HCT116 (cell line): ENCODE results near the gene FAM131C.

ENCODE experiments used
- CTCF ChIP-seq, 3 experiments: fragments of 200-600 bp in 1 of 3; sonication (generic) in 1 of 3; IDR thresholded peaks in 2 of 3; conservative IDR thresholded peaks in 1 of 3; 2 replicates each; pipeline ENCODE4 v1.5.1; 2012 to 2017; ENCODE audit warnings: low read depth in 2 of 3, low read length in 2 of 3, antibody characterized with exemption in 1 of 3, borderline replicate concordance in 1 of 3, control low read depth in 1 of 3, mild to moderate bottlenecking in 1 of 3, mixed read lengths in 1 of 3, mixed run types in 1 of 3, moderate library complexity in 1 of 3; ENCODE audit not compliant: insufficient read depth in 1 of 3
- EGR1 ChIP-seq: IDR thresholded peaks from 2 replicates; pipeline ENCODE4 v1.6.1; 2012; ENCODE audit warnings: low read depth
- EZH2 ChIP-seq: fragments of 200-600 bp; sonication (generic); IDR thresholded peaks from 2 replicates; pipeline ENCODE4 v1.6.1; 2017; ENCODE audit warnings: antibody characterized with exemption, mixed run types
- MAX ChIP-seq: IDR thresholded peaks from 2 replicates; pipeline ENCODE4 v1.6.1; 2012
- POLR2A ChIP-seq: IDR thresholded peaks from 2 replicates; pipeline ENCODE4 v1.7.0; 2011; ENCODE audit warnings: borderline replicate concordance; ENCODE audit not compliant: insufficient read depth, insufficient read length; ENCODE audit errors: extremely low read depth
- POLR2AphosphoS5 ChIP-seq: IDR thresholded peaks from 2 replicates; pipeline ENCODE4 v1.6.1; 2011; ENCODE audit warnings: mild to moderate bottlenecking, low read depth, low read length, moderate library complexity
- REST ChIP-seq: IDR thresholded peaks from 2 replicates; pipeline ENCODE4 v1.6.1; 2012; ENCODE audit warnings: low read depth
- SP1 ChIP-seq: IDR thresholded peaks from 2 replicates; pipeline ENCODE4 v1.6.1; 2012; ENCODE audit warnings: low read depth
- SRF ChIP-seq: IDR thresholded peaks from 2 replicates; pipeline ENCODE4 v1.6.1; 2012; ENCODE audit warnings: low read depth
- YY1 ChIP-seq: IDR thresholded peaks from 2 replicates; pipeline ENCODE4 v1.6.1; 2011; ENCODE audit warnings: low read length, low read depth, moderate library complexity, mild to moderate bottlenecking; ENCODE audit not compliant: insufficient replicate concordance; ENCODE audit errors: extremely low read depth
- ZBTB33 ChIP-seq: IDR thresholded peaks from 2 replicates; pipeline ENCODE4 v1.6.1; 2011; ENCODE audit warnings: mild to moderate bottlenecking, low read length, moderate library complexity; ENCODE audit not compliant: insufficient replicate concordance; ENCODE audit errors: extremely low read depth
- ZFX ChIP-seq: fragments of 450-650 bp; IDR thresholded peaks from 2 replicates; pipeline ENCODE4 v1.6.1; 2017
- ZNF274 ChIP-seq: fragments of 200-500 bp; sonication (Bioruptor generic); IDR thresholded peaks from 2 replicates; pipeline ENCODE4 v1.6.1; 2014; ENCODE audit warnings: mild to moderate bottlenecking, low read depth, low read length, inconsistent platforms

GRCh38 chr1:16115468-16115983 lies 42.1 kb upstream of the FAM131C start:
- TF ChIP-seq EZH2 (no peak), POLR2A (no peak), ZBTB33 (no peak), CTCF (IDR thresholded peaks at IDR 0.05 in 2 of 3, conservative IDR thresholded peaks at IDR 0.05 in 1 of 3; ENCODE audit: borderline replicate concordance in 1 of 3, insufficient read depth in 1 of 3, low read depth in 2 of 3, low read length in 2 of 3) (no peak), REST (no peak), POLR2AphosphoS5 (no peak), SRF (no peak), EGR1 (no peak), YY1 (no peak), MAX (no peak), SP1 (no peak), ZFX (no peak), ZNF274 (no peak)
